PFSK-1 (cell line): ENCODE results near the gene COMP.

Source experiments
- POLR2AphosphoS5 ChIP-seq: IDR thresholded peaks from 2 replicates; pipeline ENCODE4 v1.6.1; 2012; ENCODE audit warnings: low read depth, mild to moderate bottlenecking, control low read depth, low read length, moderate library complexity
- SIN3A ChIP-seq: IDR thresholded peaks from 2 replicates; pipeline ENCODE4 v1.6.1; 2012; ENCODE audit warnings: mild to moderate bottlenecking, low read length, moderate library complexity, borderline replicate concordance; ENCODE audit not compliant: insufficient read depth
- TF ChIP-seq, protein P1 (sequence below), 2 experiments: IDR thresholded peaks; 2 replicates each; pipeline versions ENCODE4 v1.6.1 to v1.8.0; 2011 to 2012; ENCODE audit warnings: low read depth in 2 of 2, low read length in 2 of 2, control low read depth in 1 of 2, inconsistent platforms in 1 of 2, mild to moderate bottlenecking in 1 of 2, moderate library complexity in 1 of 2; ENCODE audit not compliant: insufficient read depth in 1 of 2

DNA sequence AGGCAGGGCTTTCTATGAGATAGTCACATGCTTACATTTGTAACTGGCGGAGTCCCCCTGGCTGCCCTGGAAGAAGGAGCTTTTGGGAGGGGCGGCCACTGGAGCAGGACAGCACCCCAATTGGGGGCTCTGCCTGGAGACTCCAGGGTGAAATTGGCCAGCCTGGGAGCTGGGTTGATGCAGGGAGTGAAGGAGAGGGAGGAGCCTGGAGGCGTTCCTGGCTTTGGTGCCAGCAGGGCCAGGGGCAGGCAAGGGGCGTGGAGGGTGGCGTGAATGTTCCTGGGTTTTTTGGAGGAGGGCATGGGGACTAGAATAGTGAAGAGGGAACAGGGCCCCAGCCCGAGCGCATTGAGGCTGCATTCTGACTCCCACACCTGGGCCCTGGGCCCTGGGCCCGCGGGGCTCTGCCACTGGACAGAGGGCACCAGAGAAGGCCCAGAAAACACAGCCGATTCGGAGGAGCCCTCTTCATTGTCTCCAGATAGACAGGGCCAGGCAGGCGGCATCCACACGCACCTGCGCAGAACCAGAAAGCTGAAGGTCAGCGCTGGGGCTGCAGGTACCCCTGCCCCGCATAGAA, 29.5 kb downstream of the COMP start:
- TF ChIP-seq POLR2AphosphoS5 (no peak), SIN3A (no peak)
- TF ChIP-seq, protein P1, sequence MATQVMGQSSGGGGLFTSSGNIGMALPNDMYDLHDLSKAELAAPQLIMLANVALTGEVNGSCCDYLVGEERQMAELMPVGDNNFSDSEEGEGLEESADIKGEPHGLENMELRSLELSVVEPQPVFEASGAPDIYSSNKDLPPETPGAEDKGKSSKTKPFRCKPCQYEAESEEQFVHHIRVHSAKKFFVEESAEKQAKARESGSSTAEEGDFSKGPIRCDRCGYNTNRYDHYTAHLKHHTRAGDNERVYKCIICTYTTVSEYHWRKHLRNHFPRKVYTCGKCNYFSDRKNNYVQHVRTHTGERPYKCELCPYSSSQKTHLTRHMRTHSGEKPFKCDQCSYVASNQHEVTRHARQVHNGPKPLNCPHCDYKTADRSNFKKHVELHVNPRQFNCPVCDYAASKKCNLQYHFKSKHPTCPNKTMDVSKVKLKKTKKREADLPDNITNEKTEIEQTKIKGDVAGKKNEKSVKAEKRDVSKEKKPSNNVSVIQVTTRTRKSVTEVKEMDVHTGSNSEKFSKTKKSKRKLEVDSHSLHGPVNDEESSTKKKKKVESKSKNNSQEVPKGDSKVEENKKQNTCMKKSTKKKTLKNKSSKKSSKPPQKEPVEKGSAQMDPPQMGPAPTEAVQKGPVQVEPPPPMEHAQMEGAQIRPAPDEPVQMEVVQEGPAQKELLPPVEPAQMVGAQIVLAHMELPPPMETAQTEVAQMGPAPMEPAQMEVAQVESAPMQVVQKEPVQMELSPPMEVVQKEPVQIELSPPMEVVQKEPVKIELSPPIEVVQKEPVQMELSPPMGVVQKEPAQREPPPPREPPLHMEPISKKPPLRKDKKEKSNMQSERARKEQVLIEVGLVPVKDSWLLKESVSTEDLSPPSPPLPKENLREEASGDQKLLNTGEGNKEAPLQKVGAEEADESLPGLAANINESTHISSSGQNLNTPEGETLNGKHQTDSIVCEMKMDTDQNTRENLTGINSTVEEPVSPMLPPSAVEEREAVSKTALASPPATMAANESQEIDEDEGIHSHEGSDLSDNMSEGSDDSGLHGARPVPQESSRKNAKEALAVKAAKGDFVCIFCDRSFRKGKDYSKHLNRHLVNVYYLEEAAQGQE (IDR thresholded peaks at IDR 0.05; ENCODE audit: insufficient read depth in 1 of 2, low read depth in 2 of 2, low read length in 2 of 2) = no peak
